22Rv1 (cell line): ENCODE measurements around the gene CACNB2.

ENCODE experiments used
- CTCF ChIP-seq: fragments of 450-650 bp; IDR thresholded peaks from 2 replicates; pipeline ENCODE4 v1.5.1; 2017; ENCODE audit warnings: mild to moderate bottlenecking
- ZFX ChIP-seq: fragments of 450-650 bp; IDR thresholded peaks from 2 replicates; pipeline ENCODE4 v1.6.1; 2017; ENCODE audit warnings: antibody characterized with exemption, borderline replicate concordance

- TF ChIP-seq CTCF (no peak), ZFX (no peak)
These were observed 297.3 kb downstream of the CACNB2 start for GRCh38 chr10:18437486-18437885.
